ENCODE data around the gene MESD. TPM values are rescaled to one million over a fixed set of nuclear protein-coding genes. Genes with fewer than 3 reads are reported as not detected.

The MESD gene
- 28.7 and 34.6 TPM in 2 replicates for total RNA-seq (2011; cell fraction: chromatin; rRNA removed; ENCODE audit: low replicate concordance)
- total RNA-seq (2011; cell fraction: nucleolus; rRNA removed) = 24.3 and 27.2 TPM in 2 replicates
- total RNA-seq (2011; cell fraction: nucleoplasm; rRNA removed) = 38.3 and 58.0 TPM in 2 replicates
- total RNA-seq (2014; rRNA removed) (22.8 and 26.5 TPM in 2 replicates), total RNA-seq (2014; rRNA removed; fragmentation: Illumina TruSeq; extraction: Trizol) (28.2 and 31.4 TPM in 2 replicates), total RNA-seq (2015; rRNA removed; fragmentation: Illumina TruSeq; extraction: Trizol) (38.2 and 39.7 TPM in 2 replicates), total RNA-seq (2021) (23.9 and 24.1 TPM in 2 replicates), polyA plus RNA-seq (2011; rRNA removed) (11.5 and 20.0 TPM in 2 replicates), polyA plus RNA-seq (2014; fragmentation: Illumina TruSeq; extraction: Trizol) (27.0 and 29.7 TPM in 2 replicates), polyA plus RNA-seq (2014; fragmentation: Nextera tagmentation; extraction: Ambion mirVana) (10 to 100 TPM; 11.3 to 17.0 TPM), polyA plus RNA-seq (2014; rRNA removed) (18.9 and 20.7 TPM in 2 replicates), polyA minus RNA-seq (2011; rRNA and poly(A)+ RNA removed) (15.6 and 22.3 TPM in 2 replicates), Bru-seq, nascent RNA (percentile 69 among the genes with signal in this experiment), BruChase-seq, experiment 1, labeled RNA remaining after a 2-hour chase (percentile 68 among the genes with signal in this experiment), BruChase-seq, experiment 2, labeled RNA remaining after a 6-hour chase (percentile 67 among the genes with signal in this experiment)
- 9.6 TPM in 2 replicates for polyA plus RNA-seq (2011; cell fraction: cytosol; rRNA removed)
- 11.6 and 12.9 TPM in 2 replicates for polyA plus RNA-seq (2011; cell fraction: nucleus; rRNA removed)
- 22.1 and 28.2 TPM in 2 replicates for polyA plus RNA-seq (2012)
- polyA minus RNA-seq (2011; cell fraction: cytosol; rRNA and poly(A)+ RNA removed) = 12.6 and 14.6 TPM in 2 replicates
- 10.2 and 15.2 TPM in 2 replicates for polyA minus RNA-seq (2011; cell fraction: nucleus; rRNA and poly(A)+ RNA removed)
- long read RNA-seq, experiment 1, full-length matches to known transcripts = 207 of 275 reads
- long read RNA-seq, experiment 1, partial matches to known transcripts = 3 of 275 reads
- long read RNA-seq, experiment 1, other reads (novel, unspliced or antisense) = 65 of 275 reads
- long read RNA-seq, experiment 2, full-length matches to known transcripts = 45 of 68 reads
- long read RNA-seq, experiment 2, partial matches to known transcripts = 1 of 68 reads
- long read RNA-seq, experiment 2, other reads (novel, unspliced or antisense) = 22 of 68 reads
- long read RNA-seq, experiment 3, full-length matches to known transcripts = 66 of 71 reads
- long read RNA-seq, experiment 3, partial matches to known transcripts = 3 of 71 reads
- long read RNA-seq, experiment 3, other reads (novel, unspliced or antisense) = 2 of 71 reads

DNA sequence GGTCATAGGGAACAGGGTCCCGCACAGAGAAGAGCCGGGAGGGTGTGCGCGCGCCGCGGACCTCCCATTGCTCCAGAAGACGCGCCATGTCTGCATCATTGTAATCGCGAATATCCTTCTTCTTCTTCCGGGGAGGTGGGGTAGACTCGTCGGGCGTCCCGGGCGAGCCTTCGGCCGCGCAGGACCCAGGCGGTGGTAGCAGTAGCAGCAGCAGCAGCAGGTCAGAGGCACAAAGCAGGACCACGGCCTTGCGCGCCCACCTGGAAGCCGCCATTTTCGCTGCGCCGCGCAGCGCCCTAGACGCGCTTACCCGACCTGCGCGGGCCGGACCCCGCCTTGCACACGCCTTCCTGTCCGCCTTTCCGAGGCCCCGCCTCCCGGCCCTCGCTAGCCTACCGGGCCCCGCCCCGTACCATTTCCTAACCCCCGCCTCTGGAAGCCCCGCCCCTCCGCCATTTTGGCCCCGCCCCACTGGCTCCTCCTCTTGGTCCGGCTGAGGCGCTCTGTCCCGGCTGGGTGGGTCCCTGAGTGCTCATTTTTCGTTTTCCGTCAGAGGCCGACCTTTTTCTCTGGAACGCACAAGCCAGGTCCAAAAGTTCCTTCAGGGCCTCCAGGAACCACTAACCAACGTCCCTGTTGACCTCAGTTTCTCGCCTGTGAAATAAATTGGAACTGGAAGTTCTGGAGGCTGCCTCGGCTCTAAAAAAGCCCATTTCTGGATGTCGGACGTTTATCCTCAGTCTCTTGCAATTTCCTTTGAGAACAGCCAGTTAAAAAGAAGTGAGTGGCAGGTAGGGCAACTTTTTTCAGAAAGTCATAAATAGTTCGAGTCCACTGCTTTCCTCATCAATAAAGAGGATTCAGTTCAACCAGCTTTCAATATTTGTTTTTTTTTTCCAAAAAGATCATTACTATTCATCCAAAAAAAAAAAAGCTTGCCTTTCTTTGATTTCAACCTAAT is at the start of gene MESD:
Gene MESD, minus strand, starts transcription at position 302 of the 961 bp plus-strand sequence. Its CDS starts 28 bp downstream, at position 274.
- FAIRE-seq (peak; percentile 82), DNase-seq (ENCODE audit: extremely low read depth in 1 of 4, low spot score in 3 of 4) (peak; percentile 97 to 99 (median 98)), ATAC-seq (peak; percentile 97)
- Histone ChIP-seq H3K9me3 (replicated peaks; ENCODE audit: control insufficient read depth, insufficient read depth, low read depth, low read length) (no peaks in the 10 kb centered on the region), H4K20me1 (replicated peaks; ENCODE audit: control insufficient read depth, insufficient read depth, low read length) (peaks cover 12% of the 10 kb centered on the region), H3K27me3 (ENCODE audit: control insufficient read depth in 2 of 2, insufficient read depth in 2 of 2, low read length in 2 of 2) (no peaks in the 10 kb centered on the region), H3K79me2 (ENCODE audit: control insufficient read depth, insufficient read depth, low read length) (peaks cover 48% of the 10 kb centered on the region), H3K9ac (ENCODE audit: insufficient read depth in 1 of 2, low read depth in 2 of 2, low read length in 2 of 2) (peak within 1 kb of the TSS; percentile 72 to 96), H3K9me1 (ENCODE audit: control insufficient read depth, insufficient read depth, low read length) (no peaks in the 10 kb centered on the region), H3K27ac (ENCODE audit: extremely low read depth, low read depth, low read length) (peak within 1 kb of the TSS; percentile 75), H2AFZ (ENCODE audit: low read depth, low read length) (peak within 1 kb of the TSS; percentile 89), H3K36me3 (ENCODE audit: control insufficient read depth, insufficient read depth, low read length) (peaks cover 24% of the 10 kb centered on the region), H3K4me2 (ENCODE audit: insufficient read depth, low read length) (peak within 1 kb of the TSS; percentile 98), H3K4me1 (replicated peaks in 1 of 2; ENCODE audit: control insufficient read depth in 2 of 2, insufficient read depth in 2 of 2, low read length in 2 of 2) (peaks cover 10 to 42% of the 10 kb centered on the region in 2 experiments), H3K4me3 (peak within 1 kb of the TSS; percentile 65)
- 1% methylated on average over 51 of the region's 63 CpGs for WGBS (ENCODE audit: insufficient coverage, low coverage, missing lambda C conversion rate)
- in situ Hi-C loops (cut with MboI) = no loop called here
- BruUV-seq (replicated peaks) = TSS peak; percentile 96
- POLR2A ChIA-PET = interaction anchor here (0.8 to 1.3 kb wide), 2 partner anchors 13 to 520 kb away, joined by 3 read pairs; no protein-coding TSS in a partner anchor
- CTCF ChIA-PET (ENCODE audit: low intra/inter-chr PET ratio) = interaction anchor here (0.7 kb wide), 1 partner anchor 13 kb away, joined by 3 read pairs; no protein-coding TSS in a partner anchor
- intact Hi-C loops (cut with micrococcal nuclease) = loop anchor here (5.0 to 10.0 kb wide), 2 partner anchors 173 to 335 kb away; partner anchors contain the start of gene STARD5
- no peak for TF ChIP-seq ZNF165 (CRISPR knock-in tag; IDR thresholded peaks at IDR 0.05; ENCODE audit: borderline replicate concordance)
- no peak for TF ChIP-seq CBFA2T3 (IDR thresholded peaks at IDR 0.05)
- TF ChIP-seq ELF1 (tag; IDR thresholded peaks at IDR 0.05) = no peak
- TF ChIP-seq OTX1 (CRISPR knock-in tag; IDR thresholded peaks at IDR 0.05) = no peak
- no peak for TF ChIP-seq RBM25 (IDR thresholded peaks at IDR 0.05; ENCODE audit: low read depth, low read length, severe bottlenecking)
- TF ChIP-seq TBL1XR1 (IDR thresholded peaks at IDR 0.05; ENCODE audit: low read length in 2 of 2) = 0 out of 4 replicates have a peak, but pooled peaks of 1 of the 2 experiments have one; percentile 9
- TF ChIP-seq, protein P1, sequence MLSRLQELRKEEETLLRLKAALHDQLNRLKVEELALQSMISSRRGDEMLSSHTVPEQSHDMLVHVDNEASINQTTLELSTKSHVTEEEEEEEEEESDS (CRISPR knock-in tag; IDR thresholded peaks at IDR 0.05) = no peak
- TF ChIP-seq PHF8 (IDR thresholded peaks at IDR 0.05; ENCODE audit: borderline replicate concordance, low read length) = peak; percentile 99
- no peak for TF ChIP-seq ZNF707 (CRISPR knock-in tag; conservative IDR thresholded peaks at IDR 0.05)
- no peak for TF ChIP-seq ZNF274 (IDR thresholded peaks at IDR 0.05; ENCODE audit: borderline replicate concordance, low read depth, low read length)
- TF ChIP-seq, protein P2, sequence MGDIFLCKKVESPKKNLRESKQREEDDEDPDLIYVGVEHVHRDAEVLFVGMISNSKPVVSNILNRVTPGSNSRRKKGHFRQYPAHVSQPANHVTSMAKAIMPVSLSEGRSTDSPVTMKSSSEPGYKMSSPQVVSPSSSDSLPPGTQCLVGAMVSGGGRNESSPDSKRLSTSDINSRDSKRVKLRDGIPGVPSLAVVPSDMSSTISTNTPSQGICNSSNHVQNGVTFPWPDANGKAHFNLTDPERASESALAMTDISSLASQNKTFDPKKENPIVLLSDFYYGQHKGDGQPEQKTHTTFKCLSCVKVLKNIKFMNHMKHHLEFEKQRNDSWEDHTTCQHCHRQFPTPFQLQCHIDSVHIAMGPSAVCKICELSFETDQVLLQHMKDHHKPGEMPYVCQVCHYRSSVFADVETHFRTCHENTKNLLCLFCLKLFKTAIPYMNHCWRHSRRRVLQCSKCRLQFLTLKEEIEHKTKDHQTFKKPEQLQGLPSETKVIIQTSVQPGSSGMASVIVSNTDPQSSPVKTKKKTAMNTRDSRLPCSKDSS (IDR thresholded peaks at IDR 0.05; ENCODE audit: low read depth, partially characterized antibody) = no peak
- no peak for TF ChIP-seq ZFP30 (CRISPR knock-in tag; IDR thresholded peaks at IDR 0.05; ENCODE audit: borderline replicate concordance)
- no peak for TF ChIP-seq NCOA6 (IDR thresholded peaks at IDR 0.05)
